ENCODE measurements around the gene SYPL2.

SYPL2 gene

DNA sequence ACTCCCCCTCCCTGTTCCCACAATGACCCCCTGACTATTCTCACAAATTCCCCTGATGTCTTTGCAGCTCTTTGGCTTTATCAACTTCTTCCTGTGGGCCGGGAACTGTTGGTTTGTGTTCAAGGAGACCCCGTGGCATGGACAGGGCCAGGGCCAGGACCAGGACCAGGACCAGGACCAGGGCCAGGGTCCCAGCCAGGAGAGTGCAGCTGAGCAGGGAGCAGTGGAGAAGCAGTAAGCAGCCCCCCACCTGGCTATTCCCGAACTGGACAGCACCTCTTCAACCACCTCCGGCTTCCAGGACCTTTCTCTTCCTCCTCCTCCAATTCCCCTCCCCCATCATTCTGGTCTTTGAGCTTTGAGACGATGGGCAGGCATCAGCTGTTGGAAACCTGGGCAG, 13.0 kb downstream of the SYPL2 start:
- ATAC-seq = no peak
- TF ChIP-seq PPARA (CRISPR knock-in tag; IDR thresholded peaks at IDR 0.05; ENCODE audit: borderline replicate concordance) = no peak

DNA sequence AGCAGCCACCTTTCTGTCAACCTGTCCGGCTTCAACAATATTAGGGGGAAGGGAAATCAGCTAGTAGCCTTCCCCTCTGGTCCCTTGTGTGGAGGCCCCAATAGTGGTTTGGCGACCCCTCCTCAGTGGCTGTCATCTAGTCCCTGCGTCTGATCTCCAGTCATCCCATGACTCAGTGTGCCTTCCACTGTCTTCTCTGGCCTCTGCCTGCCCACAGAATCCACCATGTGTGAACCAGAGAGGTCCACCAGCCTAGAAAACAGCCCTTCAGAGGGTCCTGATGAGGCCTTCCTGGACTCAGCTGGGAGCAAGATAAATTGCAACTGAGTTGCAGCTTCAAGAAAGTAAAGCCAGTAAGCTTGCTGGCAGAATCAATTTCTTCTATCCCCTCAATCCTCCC, 13.6 kb downstream of the SYPL2 start:
- TF ChIP-seq, protein P1, sequence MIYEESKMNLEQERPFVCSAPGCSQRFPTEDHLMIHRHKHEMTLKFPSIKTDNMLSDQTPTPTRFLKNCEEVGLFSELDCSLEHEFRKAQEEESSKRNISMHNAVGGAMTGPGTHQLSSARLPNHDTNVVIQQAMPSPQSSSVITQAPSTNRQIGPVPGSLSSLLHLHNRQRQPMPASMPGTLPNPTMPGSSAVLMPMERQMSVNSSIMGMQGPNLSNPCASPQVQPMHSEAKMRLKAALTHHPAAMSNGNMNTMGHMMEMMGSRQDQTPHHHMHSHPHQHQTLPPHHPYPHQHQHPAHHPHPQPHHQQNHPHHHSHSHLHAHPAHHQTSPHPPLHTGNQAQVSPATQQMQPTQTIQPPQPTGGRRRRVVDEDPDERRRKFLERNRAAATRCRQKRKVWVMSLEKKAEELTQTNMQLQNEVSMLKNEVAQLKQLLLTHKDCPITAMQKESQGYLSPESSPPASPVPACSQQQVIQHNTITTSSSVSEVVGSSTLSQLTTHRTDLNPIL (CRISPR knock-in tag; IDR thresholded peaks at IDR 0.05; ENCODE audit: low read depth) = no peak
- no peak for TF ChIP-seq BACH2 (CRISPR knock-in tag; IDR thresholded peaks at IDR 0.05; ENCODE audit: borderline replicate concordance)
- TF ChIP-seq RARB (CRISPR knock-in tag; IDR thresholded peaks at IDR 0.05) = no peak
- no peak for TF ChIP-seq TCF4 (CRISPR knock-in tag; IDR thresholded peaks at IDR 0.05; ENCODE audit: borderline replicate concordance)
- TF ChIP-seq, protein P2, sequence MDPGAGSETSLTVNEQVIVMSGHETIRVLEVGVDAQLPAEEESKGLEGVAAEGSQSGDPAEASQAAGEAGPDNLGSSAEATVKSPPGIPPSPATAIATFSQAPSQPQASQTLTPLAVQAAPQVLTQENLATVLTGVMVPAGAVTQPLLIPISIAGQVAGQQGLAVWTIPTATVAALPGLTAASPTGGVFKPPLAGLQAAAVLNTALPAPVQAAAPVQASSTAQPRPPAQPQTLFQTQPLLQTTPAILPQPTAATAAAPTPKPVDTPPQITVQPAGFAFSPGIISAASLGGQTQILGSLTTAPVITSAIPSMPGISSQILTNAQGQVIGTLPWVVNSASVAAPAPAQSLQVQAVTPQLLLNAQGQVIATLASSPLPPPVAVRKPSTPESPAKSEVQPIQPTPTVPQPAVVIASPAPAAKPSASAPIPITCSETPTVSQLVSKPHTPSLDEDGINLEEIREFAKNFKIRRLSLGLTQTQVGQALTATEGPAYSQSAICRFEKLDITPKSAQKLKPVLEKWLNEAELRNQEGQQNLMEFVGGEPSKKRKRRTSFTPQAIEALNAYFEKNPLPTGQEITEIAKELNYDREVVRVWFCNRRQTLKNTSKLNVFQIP (CRISPR knock-in tag; IDR thresholded peaks at IDR 0.05; ENCODE audit: borderline replicate concordance, low read depth) = no peak
- no peak for TF ChIP-seq ISL1 (CRISPR knock-in tag; IDR thresholded peaks at IDR 0.05)
- TF ChIP-seq, protein P3, sequence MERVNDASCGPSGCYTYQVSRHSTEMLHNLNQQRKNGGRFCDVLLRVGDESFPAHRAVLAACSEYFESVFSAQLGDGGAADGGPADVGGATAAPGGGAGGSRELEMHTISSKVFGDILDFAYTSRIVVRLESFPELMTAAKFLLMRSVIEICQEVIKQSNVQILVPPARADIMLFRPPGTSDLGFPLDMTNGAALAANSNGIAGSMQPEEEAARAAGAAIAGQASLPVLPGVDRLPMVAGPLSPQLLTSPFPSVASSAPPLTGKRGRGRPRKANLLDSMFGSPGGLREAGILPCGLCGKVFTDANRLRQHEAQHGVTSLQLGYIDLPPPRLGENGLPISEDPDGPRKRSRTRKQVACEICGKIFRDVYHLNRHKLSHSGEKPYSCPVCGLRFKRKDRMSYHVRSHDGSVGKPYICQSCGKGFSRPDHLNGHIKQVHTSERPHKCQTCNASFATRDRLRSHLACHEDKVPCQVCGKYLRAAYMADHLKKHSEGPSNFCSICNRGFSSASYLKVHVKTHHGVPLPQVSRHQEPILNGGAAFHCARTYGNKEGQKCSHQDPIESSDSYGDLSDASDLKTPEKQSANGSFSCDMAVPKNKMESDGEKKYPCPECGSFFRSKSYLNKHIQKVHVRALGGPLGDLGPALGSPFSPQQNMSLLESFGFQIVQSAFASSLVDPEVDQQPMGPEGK (CRISPR knock-in tag; IDR thresholded peaks at IDR 0.05; ENCODE audit: borderline replicate concordance) = no peak
- TF ChIP-seq CSDC2 (CRISPR knock-in tag; IDR thresholded peaks at IDR 0.05) = no peak
- TF ChIP-seq GLIS3 (CRISPR knock-in tag; IDR thresholded peaks at IDR 0.05) = no peak
- no peak for TF ChIP-seq ESRRG (CRISPR knock-in tag; IDR thresholded peaks at IDR 0.05)
- TF ChIP-seq OSR1 (CRISPR knock-in tag; IDR thresholded peaks at IDR 0.05) = no peak
- TF ChIP-seq ZFP30 (CRISPR knock-in tag; IDR thresholded peaks at IDR 0.05) = no peak
- no peak for TF ChIP-seq ZNF8 (CRISPR knock-in tag; IDR thresholded peaks at IDR 0.05)
- TF ChIP-seq ZNF70 (CRISPR knock-in tag; IDR thresholded peaks at IDR 0.05) = no peak
- TF ChIP-seq ZNF565 (CRISPR knock-in tag; conservative IDR thresholded peaks at IDR 0.05; ENCODE audit: low read depth) = no peak
- no peak for TF ChIP-seq TOX (CRISPR knock-in tag; IDR thresholded peaks at IDR 0.05; ENCODE audit: borderline replicate concordance)
- TF ChIP-seq SNAI2 (CRISPR knock-in tag; IDR thresholded peaks at IDR 0.05) = no peak
- no peak for TF ChIP-seq PPARA (CRISPR knock-in tag; IDR thresholded peaks at IDR 0.05; ENCODE audit: borderline replicate concordance)
- no peak for TF ChIP-seq ZFP3 (CRISPR knock-in tag; IDR thresholded peaks at IDR 0.05)
- no peak for TF ChIP-seq ARNTL (CRISPR knock-in tag; IDR thresholded peaks at IDR 0.05; ENCODE audit: borderline replicate concordance, low read depth)
- no peak for ATAC-seq

DNA sequence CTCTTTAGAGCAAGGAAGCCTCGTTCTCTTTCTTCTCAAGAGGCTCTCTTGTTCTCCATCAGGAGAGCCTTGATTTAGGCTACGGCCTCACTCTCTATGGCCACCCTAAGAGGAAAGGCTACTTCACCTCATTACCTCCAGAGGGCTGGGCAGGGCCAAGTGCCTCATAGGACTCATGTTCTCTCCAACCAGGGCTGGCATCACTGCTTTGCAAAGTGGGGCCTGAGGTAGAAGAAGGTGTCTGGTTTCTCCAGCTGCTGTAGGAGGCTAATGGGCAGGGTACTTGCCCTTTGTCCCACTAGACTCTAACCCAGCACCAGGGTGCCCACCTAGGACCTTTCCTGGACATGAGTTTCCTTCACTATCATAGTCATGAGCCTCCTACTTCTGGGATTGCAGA, 15.3 kb downstream of the SYPL2 start:
- TF ChIP-seq TCF4 (CRISPR knock-in tag; IDR thresholded peaks at IDR 0.05; ENCODE audit: borderline replicate concordance) (no peak), ZNF565 (CRISPR knock-in tag; conservative IDR thresholded peaks at IDR 0.05; ENCODE audit: low read depth) (no peak), OSR1 (CRISPR knock-in tag; IDR thresholded peaks at IDR 0.05) (no peak)
- ATAC-seq = no peak

DNA sequence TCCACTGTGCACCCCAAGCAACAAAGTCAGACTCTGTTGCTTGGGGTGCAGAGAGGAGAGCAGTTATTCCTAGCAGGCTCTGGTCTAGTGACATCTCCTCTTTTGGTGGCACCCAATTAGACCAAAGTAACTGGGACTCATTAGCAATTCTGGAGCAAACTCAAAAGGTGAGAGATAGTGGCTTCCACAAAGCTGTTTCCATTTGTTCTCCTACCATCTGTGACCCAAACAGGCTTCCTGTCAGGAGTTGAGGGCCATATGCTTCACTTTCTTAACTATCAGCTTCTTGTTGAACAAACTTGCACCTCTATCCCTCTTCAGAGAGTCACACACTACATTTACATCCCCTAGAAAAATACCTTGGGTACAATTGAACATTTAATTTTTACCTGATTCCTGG, 15.9 kb downstream of the SYPL2 start:
- TF ChIP-seq, protein P4, sequence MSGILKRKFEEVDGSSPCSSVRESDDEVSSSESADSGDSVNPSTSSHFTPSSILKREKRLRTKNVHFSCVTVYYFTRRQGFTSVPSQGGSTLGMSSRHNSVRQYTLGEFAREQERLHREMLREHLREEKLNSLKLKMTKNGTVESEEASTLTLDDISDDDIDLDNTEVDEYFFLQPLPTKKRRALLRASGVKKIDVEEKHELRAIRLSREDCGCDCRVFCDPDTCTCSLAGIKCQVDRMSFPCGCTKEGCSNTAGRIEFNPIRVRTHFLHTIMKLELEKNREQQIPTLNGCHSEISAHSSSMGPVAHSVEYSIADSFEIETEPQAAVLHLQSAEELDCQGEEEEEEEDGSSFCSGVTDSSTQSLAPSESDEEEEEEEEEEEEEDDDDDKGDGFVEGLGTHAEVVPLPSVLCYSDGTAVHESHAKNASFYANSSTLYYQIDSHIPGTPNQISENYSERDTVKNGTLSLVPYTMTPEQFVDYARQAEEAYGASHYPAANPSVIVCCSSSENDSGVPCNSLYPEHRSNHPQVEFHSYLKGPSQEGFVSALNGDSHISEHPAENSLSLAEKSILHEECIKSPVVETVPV (CRISPR knock-in tag; IDR thresholded peaks at IDR 0.05) = no peak
- no peak for TF ChIP-seq PPARA (CRISPR knock-in tag; IDR thresholded peaks at IDR 0.05; ENCODE audit: borderline replicate concordance)
- no peak for TF ChIP-seq ISL1 (CRISPR knock-in tag; IDR thresholded peaks at IDR 0.05)
- TF ChIP-seq, protein P3 (CRISPR knock-in tag; IDR thresholded peaks at IDR 0.05; ENCODE audit: borderline replicate concordance) = no peak
- no peak for TF ChIP-seq TOX (CRISPR knock-in tag; IDR thresholded peaks at IDR 0.05; ENCODE audit: borderline replicate concordance)
- TF ChIP-seq SNAI2 (CRISPR knock-in tag; IDR thresholded peaks at IDR 0.05) = no peak
- TF ChIP-seq ZNF565 (CRISPR knock-in tag; conservative IDR thresholded peaks at IDR 0.05; ENCODE audit: low read depth) = no peak
- no peak for TF ChIP-seq ZC3H10 (CRISPR knock-in tag; IDR thresholded peaks at IDR 0.05)
- no peak for TF ChIP-seq ZFP3 (CRISPR knock-in tag; IDR thresholded peaks at IDR 0.05)
- TF ChIP-seq, protein P5, sequence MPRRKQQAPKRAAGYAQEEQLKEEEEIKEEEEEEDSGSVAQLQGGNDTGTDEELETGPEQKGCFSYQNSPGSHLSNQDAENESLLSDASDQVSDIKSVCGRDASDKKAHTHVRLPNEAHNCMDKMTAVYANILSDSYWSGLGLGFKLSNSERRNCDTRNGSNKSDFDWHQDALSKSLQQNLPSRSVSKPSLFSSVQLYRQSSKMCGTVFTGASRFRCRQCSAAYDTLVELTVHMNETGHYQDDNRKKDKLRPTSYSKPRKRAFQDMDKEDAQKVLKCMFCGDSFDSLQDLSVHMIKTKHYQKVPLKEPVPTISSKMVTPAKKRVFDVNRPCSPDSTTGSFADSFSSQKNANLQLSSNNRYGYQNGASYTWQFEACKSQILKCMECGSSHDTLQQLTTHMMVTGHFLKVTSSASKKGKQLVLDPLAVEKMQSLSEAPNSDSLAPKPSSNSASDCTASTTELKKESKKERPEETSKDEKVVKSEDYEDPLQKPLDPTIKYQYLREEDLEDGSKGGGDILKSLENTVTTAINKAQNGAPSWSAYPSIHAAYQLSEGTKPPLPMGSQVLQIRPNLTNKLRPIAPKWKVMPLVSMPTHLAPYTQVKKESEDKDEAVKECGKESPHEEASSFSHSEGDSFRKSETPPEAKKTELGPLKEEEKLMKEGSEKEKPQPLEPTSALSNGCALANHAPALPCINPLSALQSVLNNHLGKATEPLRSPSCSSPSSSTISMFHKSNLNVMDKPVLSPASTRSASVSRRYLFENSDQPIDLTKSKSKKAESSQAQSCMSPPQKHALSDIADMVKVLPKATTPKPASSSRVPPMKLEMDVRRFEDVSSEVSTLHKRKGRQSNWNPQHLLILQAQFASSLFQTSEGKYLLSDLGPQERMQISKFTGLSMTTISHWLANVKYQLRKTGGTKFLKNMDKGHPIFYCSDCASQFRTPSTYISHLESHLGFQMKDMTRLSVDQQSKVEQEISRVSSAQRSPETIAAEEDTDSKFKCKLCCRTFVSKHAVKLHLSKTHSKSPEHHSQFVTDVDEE (CRISPR knock-in tag; IDR thresholded peaks at IDR 0.05) = no peak
- ATAC-seq = no peak
